Liver (tissue), 3 donors: ENCODE measurements around the gene GPT2.

Experiments
- CTCF ChIP-seq: fragments of 150-350 bp; IDR thresholded peaks from 2 replicates; pipeline ENCODE4 v1.5.1; 2017; ENCODE audit warnings: improper control_type of control experiment, low read depth, low read length; ENCODE audit not compliant: missing input control
- GABPA ChIP-seq, 2 donors: IDR thresholded peaks in 1 of 2; conservative IDR thresholded peaks in 1 of 2; 2 replicates each; pipeline ENCODE4 v1.6.1; 2016; ENCODE audit warnings: antibody characterized with exemption in 2 of 2, mild to moderate bottlenecking in 1 of 2, moderate library complexity in 1 of 2
- HNF4A ChIP-seq, 2 donors: conservative IDR thresholded peaks; 2 replicates each; pipeline ENCODE4 v1.6.1; 2016; ENCODE audit warnings: antibody characterized with exemption in 2 of 2, mild to moderate bottlenecking in 2 of 2
- JUND ChIP-seq, 2 donors: IDR thresholded peaks; 2 replicates each; pipeline ENCODE4 v1.6.1; 2016; ENCODE audit warnings: antibody characterized with exemption in 2 of 2
- MAX ChIP-seq: IDR thresholded peaks from 2 replicates; pipeline ENCODE4 v1.6.1; 2016; ENCODE audit warnings: antibody characterized with exemption
- RAD21 ChIP-seq, 2 donors: IDR thresholded peaks; 2 replicates each; pipeline ENCODE4 v1.6.1; 2016; ENCODE audit warnings: antibody characterized with exemption in 2 of 2, mild to moderate bottlenecking in 2 of 2
- REST ChIP-seq: IDR thresholded peaks from 2 replicates; pipeline ENCODE4 v1.6.1; 2016; ENCODE audit warnings: antibody characterized with exemption, mild to moderate bottlenecking
- SP1 ChIP-seq: IDR thresholded peaks from 2 replicates; pipeline ENCODE4 v1.6.1; 2018; ENCODE audit warnings: antibody characterized with exemption, mild to moderate bottlenecking
- TAF1 ChIP-seq: conservative IDR thresholded peaks from 2 replicates; pipeline ENCODE4 v1.6.1; 2016; ENCODE audit warnings: antibody characterized with exemption, mild to moderate bottlenecking
- YY1 ChIP-seq: IDR thresholded peaks from 2 replicates; pipeline ENCODE4 v1.6.1; 2016; ENCODE audit warnings: antibody characterized with exemption, mild to moderate bottlenecking
- donor health status: healthy.
- donor health status: healthy.

GRCh38 chr16:46911038-46911437, 26.9 kb downstream of the GPT2 start:
- no peak for TF ChIP-seq CTCF
- no peak for TF ChIP-seq GABPA (IDR thresholded peaks at IDR 0.05 in 1 of 2, conservative IDR thresholded peaks at IDR 0.05 in 1 of 2)
- no peak for TF ChIP-seq YY1
- no peak for TF ChIP-seq HNF4A (conservative IDR thresholded peaks at IDR 0.05)
- TF ChIP-seq JUND (IDR thresholded peaks at IDR 0.05): no peak
- TF ChIP-seq REST: no peak
- no peak for TF ChIP-seq RAD21 (IDR thresholded peaks at IDR 0.05)
- TF ChIP-seq TAF1: no peak
- TF ChIP-seq SP1: no peak
- no peak for TF ChIP-seq MAX
